ENCODE measurements around the gene UBE2E1. TPM values are rescaled to one million over a fixed set of nuclear protein-coding genes. Genes with fewer than 3 reads are reported as not detected.

UBE2E1 gene
- total RNA-seq, 2 donors from 2014 or later = 62.2 to 70.7 TPM

DNA sequence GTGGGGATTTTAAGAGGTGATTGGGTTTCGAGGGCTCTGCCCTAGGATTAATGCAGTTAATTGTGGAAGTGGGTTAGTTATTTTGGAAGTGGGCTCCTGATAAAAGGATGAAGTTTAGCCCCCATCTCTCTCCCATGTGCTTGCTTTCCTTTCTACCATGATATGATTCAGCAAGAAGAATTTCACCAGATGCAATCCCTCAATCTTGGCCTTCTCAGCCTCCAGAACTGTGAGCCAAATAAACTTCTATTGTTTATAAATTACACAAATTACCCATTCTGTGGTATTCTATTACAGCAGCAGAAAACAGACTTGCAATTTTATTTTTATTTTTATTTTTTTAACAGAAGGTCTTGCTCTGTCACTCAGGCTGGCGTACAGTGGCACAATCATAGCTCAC is 27.3 kb upstream of the UBE2E1 start:
- ATAC-seq (no peak), DNase-seq (no peak)
- no peaks in the 10 kb centered on the region for H3K4me1 Mint-ChIP-seq
- peaks cover 12% of the 10 kb centered on the region for H3K27me3 Mint-ChIP-seq
- H3K36me3 Mint-ChIP-seq (ENCODE audit: low read depth) = no peaks in the 10 kb centered on the region
- no peak overlapping the region for H3K27ac Mint-ChIP-seq
- H3K4me3 Mint-ChIP-seq = no peak overlapping the region
- H3K9me3 ChIP-seq (ENCODE audit: control insufficient read depth, low read length, poor library complexity, severe bottlenecking) = no peaks in the 10 kb centered on the region

DNA sequence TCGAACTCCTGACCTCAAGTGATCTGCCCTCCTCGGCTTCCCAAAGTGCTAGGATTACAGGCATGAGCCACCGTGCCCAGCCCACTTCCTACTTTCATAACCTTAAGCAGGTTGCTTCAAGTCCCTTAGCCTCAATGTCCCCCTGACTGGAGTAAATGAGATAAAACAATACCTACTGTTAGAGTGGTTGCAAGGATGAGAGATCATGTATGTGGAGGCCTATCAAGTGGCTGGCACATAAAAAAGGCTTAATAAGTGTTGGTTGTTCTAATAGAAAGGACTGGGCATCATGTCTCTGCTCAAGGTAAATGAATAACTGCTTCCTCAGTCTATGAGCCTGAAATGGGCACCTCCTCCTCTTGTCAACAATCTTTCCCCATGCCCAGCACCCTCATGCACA is 25.9 kb upstream of the UBE2E1 start:
- H3K27ac Mint-ChIP-seq = no peak overlapping the region
- H3K4me3 Mint-ChIP-seq = no peak overlapping the region
- no peak for ATAC-seq
- no peak for DNase-seq
- H3K9me3 ChIP-seq (ENCODE audit: control insufficient read depth, low read length, poor library complexity, severe bottlenecking) = no peaks in the 10 kb centered on the region
- H3K27me3 Mint-ChIP-seq = peaks cover 12% of the 10 kb centered on the region
- H3K36me3 Mint-ChIP-seq (ENCODE audit: low read depth) = no peaks in the 10 kb centered on the region
- H3K4me1 Mint-ChIP-seq = no peaks in the 10 kb centered on the region

DNA sequence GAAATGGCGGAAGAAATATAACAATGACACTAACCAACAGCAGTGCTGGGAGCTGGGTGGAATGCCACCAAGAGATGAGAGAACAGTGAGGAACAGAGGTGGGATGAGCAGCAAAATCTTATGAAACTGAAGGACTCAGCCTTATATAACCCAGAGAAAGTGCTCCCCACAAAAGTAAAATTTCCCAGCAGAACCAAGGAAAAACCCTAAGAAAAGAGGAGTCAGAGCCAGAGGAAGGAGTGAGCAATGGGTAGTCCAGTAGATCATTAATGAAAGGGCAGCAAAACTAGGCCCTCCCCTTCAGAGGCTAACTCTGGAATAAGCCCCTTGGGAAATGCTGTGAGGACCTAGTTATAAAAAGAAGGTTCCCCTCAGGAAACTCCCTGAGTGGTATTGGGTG is 24.7 kb upstream of the UBE2E1 start:
- no peaks in the 10 kb centered on the region for H3K36me3 Mint-ChIP-seq (ENCODE audit: low read depth)
- peaks cover 12% of the 10 kb centered on the region for H3K27me3 Mint-ChIP-seq
- ATAC-seq (no peak), DNase-seq (no peak)
- H3K4me3 Mint-ChIP-seq = no peak overlapping the region
- no peaks in the 10 kb centered on the region for H3K9me3 ChIP-seq (ENCODE audit: control insufficient read depth, low read length, poor library complexity, severe bottlenecking)
- H3K27ac Mint-ChIP-seq = no peak overlapping the region
- no peaks in the 10 kb centered on the region for H3K4me1 Mint-ChIP-seq

DNA sequence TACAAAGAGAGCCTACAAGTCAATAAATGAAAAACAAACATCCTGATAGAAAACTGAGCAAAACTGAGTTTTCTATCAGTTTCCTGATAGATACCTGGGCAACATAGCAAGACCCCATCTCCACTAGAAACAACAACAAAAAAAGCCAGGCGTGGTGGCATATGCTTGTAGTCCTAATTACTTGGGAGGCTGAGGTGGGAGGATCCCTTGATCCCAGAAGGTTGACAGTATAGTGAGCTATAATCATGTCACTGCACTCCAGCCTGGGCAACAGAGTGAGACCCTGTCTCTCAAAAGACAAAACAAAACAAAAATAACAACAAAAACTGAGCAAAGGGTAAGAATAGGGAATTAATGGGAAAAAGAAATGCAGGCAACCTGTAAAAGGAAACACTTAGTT is 23.9 kb upstream of the UBE2E1 start:
- H3K27me3 Mint-ChIP-seq = peaks cover 12% of the 10 kb centered on the region
- H3K4me1 Mint-ChIP-seq = no peaks in the 10 kb centered on the region
- no peaks in the 10 kb centered on the region for H3K9me3 ChIP-seq (ENCODE audit: control insufficient read depth, low read length, poor library complexity, severe bottlenecking)
- DNase-seq (no peak), ATAC-seq (no peak)
- no peak overlapping the region for H3K27ac Mint-ChIP-seq
- no peaks in the 10 kb centered on the region for H3K36me3 Mint-ChIP-seq (ENCODE audit: low read depth)
- no peak overlapping the region for H3K4me3 Mint-ChIP-seq

DNA sequence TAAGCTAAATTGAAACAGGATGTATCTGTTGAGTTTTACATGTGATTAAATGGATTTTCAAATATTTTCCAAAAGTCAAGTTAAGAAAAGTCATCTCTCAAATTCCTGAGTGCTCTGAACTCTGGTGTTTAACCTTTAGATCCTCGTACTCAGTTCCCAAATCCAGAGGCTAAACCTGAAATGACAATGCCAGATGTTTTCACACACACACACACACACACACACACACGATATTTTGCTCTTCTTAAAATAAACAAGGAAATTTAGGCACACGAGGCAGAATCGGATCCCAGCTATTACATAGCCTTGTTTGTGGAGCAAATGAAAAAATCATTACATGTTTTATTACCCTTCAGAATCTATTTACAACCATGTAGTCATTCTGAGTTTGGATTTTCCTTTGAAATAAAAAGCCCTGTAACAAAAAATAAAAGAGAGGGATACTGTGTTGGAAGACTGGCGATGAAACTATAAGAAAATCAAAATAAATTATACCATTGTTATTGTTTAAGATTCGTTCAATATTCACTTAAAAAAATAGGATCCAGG is 20.6 kb upstream of the UBE2E1 start:
- Mint-ChIP-seq H3K36me3 (ENCODE audit: low read depth) (no peaks in the 10 kb centered on the region), H3K27me3 (peaks cover 13% of the 10 kb centered on the region), H3K4me1 (no peaks in the 10 kb centered on the region), H3K4me3 (no peak overlapping the region), H3K27ac (no peak overlapping the region)
- ATAC-seq (no peak), DNase-seq (no peak)
- H3K9me3 ChIP-seq (ENCODE audit: control insufficient read depth, low read length, poor library complexity, severe bottlenecking) = no peaks in the 10 kb centered on the region

DNA sequence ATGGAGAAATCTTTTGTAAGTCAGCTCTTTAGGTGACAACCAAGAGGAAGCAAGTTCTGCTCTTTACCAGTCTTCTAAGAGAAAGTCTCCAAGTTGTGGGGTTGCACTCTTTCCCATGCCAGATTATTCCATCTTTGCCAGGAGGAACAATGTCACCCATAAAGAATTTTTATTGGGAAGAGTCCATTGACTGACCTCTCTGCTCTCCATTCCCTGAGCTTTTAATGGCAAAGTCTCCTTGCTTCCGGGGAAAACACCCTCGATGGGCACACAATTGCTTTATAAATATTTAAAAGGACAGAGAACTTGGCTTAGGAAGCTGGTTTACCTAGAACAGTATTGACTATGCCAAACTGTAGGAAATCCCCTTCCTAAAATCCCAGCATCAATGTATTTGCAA is 19.9 kb upstream of the UBE2E1 start:
- H3K9me3 ChIP-seq (ENCODE audit: control insufficient read depth, low read length, poor library complexity, severe bottlenecking) = no peaks in the 10 kb centered on the region
- H3K4me3 Mint-ChIP-seq = no peak overlapping the region
- no peak for ATAC-seq
- no peak for DNase-seq
- H3K27me3 Mint-ChIP-seq = peaks cover 11% of the 10 kb centered on the region
- H3K27ac Mint-ChIP-seq = no peak overlapping the region
- no peaks in the 10 kb centered on the region for H3K36me3 Mint-ChIP-seq (ENCODE audit: low read depth)
- H3K4me1 Mint-ChIP-seq = no peaks in the 10 kb centered on the region

DNA sequence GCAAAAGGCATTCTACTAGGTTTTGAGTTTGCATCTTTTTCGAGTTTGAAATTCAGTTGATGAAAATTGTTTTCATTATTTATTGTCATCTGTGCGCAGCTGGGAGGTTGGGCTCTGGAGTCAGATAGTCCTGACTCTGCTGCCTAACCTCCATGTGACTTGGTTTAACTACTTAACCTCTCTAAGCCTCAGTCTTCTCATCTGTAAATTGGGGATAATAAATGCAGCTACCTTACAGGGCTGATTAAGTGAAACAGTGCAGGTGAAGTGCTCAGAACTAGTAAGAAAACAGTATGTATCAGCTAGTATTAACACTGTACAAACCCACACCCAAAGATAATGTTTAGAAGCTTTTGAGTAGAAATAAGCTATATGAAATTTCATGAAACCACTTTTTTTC is 14.1 kb upstream of the UBE2E1 start:
- DNase-seq = no peak
- Mint-ChIP-seq H3K27ac (no peak overlapping the region), H3K27me3 (peaks cover 28% of the 10 kb centered on the region), H3K4me1 (no peaks in the 10 kb centered on the region), H3K36me3 (ENCODE audit: low read depth) (no peaks in the 10 kb centered on the region), H3K4me3 (no peak overlapping the region)
- H3K9me3 ChIP-seq (ENCODE audit: control insufficient read depth, low read length, poor library complexity, severe bottlenecking) = no peaks in the 10 kb centered on the region
- no peak for ATAC-seq

DNA sequence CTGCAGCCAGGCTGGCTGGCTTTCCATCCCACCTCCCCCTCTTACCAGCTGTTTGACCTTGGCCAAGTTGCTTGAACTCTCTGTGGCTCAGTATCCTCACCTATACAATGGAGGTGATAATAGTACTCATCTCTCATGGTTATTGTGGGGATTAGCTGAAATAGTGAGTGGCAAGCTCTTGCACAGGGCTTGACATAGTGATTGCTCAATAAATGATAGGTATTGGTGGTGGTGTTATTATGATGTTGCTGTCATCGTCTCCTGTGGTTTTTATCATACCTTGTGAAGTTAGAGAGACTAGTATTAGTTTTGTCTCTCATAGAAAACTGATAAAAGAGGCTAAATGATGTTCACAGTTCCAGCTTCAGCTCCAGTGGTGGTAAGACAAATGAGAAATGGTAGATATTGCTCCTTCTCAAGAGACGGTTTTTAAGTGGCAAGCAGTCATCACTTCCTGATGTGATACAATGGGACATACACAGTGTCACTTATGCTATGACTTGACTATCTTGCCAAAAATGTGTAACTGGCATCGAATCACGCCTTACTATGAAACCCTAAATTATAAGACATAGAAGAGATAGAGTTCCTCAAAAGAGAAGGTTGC is 12.1 kb upstream of the UBE2E1 start:
- no peak for ATAC-seq
- no peaks in the 10 kb centered on the region for H3K9me3 ChIP-seq (ENCODE audit: control insufficient read depth, low read length, poor library complexity, severe bottlenecking)
- H3K4me3 Mint-ChIP-seq = no peak overlapping the region
- no peak overlapping the region for H3K27ac Mint-ChIP-seq
- H3K4me1 Mint-ChIP-seq = peaks cover 3% of the 10 kb centered on the region
- no peaks in the 10 kb centered on the region for H3K36me3 Mint-ChIP-seq (ENCODE audit: low read depth)
- DNase-seq = no peak
- peaks cover 24% of the 10 kb centered on the region for H3K27me3 Mint-ChIP-seq

DNA sequence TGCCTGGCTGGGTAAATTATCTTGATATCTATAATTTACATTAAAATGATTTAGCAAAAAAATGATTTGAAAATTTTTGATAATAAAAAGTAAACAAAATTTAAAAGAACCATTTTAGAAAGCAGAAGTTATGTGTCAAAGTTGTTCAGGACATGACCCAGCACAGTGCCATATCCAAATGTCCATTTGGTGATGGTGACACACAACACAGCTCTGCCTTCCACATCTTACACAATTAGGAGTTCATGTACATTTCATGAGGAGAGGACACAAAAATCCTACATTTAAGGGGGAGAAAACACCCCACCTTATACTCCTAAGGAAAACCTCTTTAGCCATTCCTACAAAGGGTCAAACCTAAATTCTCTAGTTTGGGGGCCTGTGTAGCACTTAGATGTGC is 10.7 kb upstream of the UBE2E1 start:
- no peak for ATAC-seq
- H3K4me1 Mint-ChIP-seq = peaks cover 3% of the 10 kb centered on the region
- H3K36me3 Mint-ChIP-seq (ENCODE audit: low read depth) = no peaks in the 10 kb centered on the region

DNA sequence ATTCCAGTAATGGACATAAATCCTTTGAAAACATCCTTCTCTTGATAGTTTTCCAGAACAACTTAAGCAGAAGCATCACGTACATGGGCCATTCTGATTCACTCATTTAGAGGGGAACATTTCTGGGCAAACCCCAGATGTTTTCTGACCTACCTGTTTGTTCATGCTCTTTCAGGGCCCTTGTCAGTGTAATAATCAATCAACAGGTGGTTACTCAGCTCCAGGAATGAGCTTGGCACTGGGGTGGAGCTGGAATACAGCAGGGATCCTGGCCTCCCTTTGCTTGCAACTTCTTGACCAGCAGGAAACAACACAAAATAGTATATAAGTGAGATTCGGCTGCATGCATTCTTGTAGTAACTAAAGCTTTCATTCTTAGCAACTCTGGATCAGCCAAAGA is 9.2 kb upstream of the UBE2E1 start:
- Mint-ChIP-seq H3K27ac (no peak overlapping the region), H3K4me3 (no peak overlapping the region), H3K27me3 (peaks cover 16% of the 10 kb centered on the region), H3K4me1 (peaks cover 3% of the 10 kb centered on the region), H3K36me3 (ENCODE audit: low read depth) (no peaks in the 10 kb centered on the region)
- DNase-seq (no peak), ATAC-seq (no peak)
- no peaks in the 10 kb centered on the region for H3K9me3 ChIP-seq (ENCODE audit: control insufficient read depth, low read length, poor library complexity, severe bottlenecking)

More for the DNA sequence above, 10.7 kb upstream of the UBE2E1 start:
- no peaks in the 10 kb centered on the region for H3K9me3 ChIP-seq (ENCODE audit: control insufficient read depth, low read length, poor library complexity, severe bottlenecking)
- DNase-seq = no peak
- H3K27me3 Mint-ChIP-seq = peaks cover 24% of the 10 kb centered on the region
- no peak overlapping the region for H3K4me3 Mint-ChIP-seq
- no peak overlapping the region for H3K27ac Mint-ChIP-seq

DNA sequence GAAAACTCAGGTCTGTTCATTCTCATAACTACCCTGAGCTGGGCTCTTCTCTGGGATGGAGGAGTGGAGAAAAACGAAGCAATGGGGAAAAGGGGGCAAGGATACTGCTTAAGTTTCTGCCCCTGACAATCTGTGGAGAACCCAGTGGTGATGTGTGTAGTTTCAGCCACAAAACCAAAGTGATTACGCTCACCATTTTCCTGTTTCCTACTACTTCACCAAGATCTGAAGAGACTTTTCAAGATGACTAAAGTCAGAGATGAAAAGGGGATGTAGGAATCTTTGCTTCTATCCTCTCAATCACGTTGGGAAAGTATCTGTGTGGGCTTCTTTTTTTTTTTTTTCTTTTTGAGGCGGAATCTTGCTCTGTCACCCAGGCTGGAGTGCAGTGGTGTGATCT is 8.3 kb upstream of the UBE2E1 start:
- H3K9me3 ChIP-seq (ENCODE audit: control insufficient read depth, low read length, poor library complexity, severe bottlenecking) = no peaks in the 10 kb centered on the region
- Mint-ChIP-seq H3K27me3 (peaks cover 11% of the 10 kb centered on the region), H3K4me1 (peaks cover 3% of the 10 kb centered on the region), H3K36me3 (ENCODE audit: low read depth) (no peaks in the 10 kb centered on the region), H3K4me3 (no peak overlapping the region), H3K27ac (no peak overlapping the region)
- DNase-seq (no peak), ATAC-seq (no peak)

DNA sequence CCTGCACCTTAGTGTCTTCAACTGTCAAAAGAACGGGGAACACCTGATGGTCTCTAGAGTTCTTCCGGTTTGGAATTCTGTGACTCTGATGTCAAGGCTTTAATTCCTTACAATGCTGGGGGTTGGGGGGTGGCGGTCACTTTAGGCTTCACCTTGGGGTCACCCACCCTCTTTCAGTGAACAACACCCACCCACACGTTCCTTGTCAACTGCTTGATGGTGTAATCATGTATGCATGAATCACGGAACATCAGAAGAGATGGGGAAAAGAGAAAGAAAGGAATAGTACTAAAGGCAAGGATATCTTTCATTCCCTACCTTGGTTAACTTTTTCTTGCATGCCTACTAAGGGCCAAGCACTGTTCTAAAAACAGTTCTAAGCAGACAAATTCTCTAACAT is 7.3 kb upstream of the UBE2E1 start:
- Mint-ChIP-seq H3K27me3 (peaks cover 8% of the 10 kb centered on the region), H3K36me3 (ENCODE audit: low read depth) (no peaks in the 10 kb centered on the region)
- no peak for ATAC-seq

DNA sequence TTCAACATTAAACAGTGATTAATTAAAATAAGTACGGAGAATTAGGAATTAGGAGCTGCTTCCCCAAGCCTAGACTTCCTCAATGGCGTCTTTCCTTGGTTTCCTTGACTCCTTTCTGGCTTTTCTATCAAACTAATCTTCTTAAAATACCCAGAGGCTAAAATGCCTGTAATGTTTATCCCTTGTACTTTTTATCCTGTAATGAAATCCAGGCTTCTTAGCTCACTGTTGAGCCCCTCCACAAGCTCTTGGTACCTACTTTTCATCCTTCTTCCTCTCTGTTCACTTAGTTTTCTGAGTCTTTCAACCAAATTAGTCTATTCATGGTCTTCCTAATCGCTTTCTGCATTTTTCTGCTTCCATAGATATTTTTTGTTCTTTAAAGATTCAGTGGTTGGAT is 6.9 kb upstream of the UBE2E1 start:
- H3K27me3 Mint-ChIP-seq = peaks cover 4% of the 10 kb centered on the region
- H3K4me1 Mint-ChIP-seq = peaks cover 3% of the 10 kb centered on the region
- ATAC-seq (no peak), DNase-seq (no peak)
- H3K27ac Mint-ChIP-seq = no peak overlapping the region
- H3K4me3 Mint-ChIP-seq = no peak overlapping the region
- no peaks in the 10 kb centered on the region for H3K36me3 Mint-ChIP-seq (ENCODE audit: low read depth)
- no peaks in the 10 kb centered on the region for H3K9me3 ChIP-seq (ENCODE audit: control insufficient read depth, low read length, poor library complexity, severe bottlenecking)

More for the DNA sequence above, 7.3 kb upstream of the UBE2E1 start:
- no peak for DNase-seq
- Mint-ChIP-seq H3K27ac (no peak overlapping the region), H3K4me1 (peaks cover 3% of the 10 kb centered on the region), H3K4me3 (no peak overlapping the region)
- H3K9me3 ChIP-seq (ENCODE audit: control insufficient read depth, low read length, poor library complexity, severe bottlenecking) = no peaks in the 10 kb centered on the region

DNA sequence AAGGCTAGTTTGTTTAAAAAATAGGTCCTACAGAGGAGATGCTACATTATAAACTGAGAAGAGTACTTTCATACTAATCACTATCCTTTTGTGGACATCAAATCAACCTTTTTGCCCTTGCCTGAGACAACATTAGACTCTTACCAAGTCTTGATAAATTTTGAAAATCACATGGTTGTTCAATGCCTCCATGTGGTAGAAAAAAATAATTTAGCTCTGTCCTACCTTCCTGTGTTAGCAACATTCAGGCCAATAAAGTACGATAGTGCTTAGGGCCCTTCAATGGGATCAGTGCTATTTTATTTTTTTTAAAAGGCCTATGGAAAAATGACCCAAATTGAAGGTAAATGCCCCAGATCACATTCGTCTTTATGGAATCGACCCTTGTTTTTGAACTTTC is 5.0 kb upstream of the UBE2E1 start:
- no peaks in the 10 kb centered on the region for H3K9me3 ChIP-seq (ENCODE audit: control insufficient read depth, low read length, poor library complexity, severe bottlenecking)
- Mint-ChIP-seq H3K27me3 (no peaks in the 10 kb centered on the region), H3K4me3 (no peak overlapping the region), H3K36me3 (ENCODE audit: low read depth) (no peaks in the 10 kb centered on the region), H3K27ac (no peak overlapping the region), H3K4me1 (peaks cover 5% of the 10 kb centered on the region)
- ATAC-seq (no peak), DNase-seq (no peak)
